ENCODE results near the gene MUC4.

Gene MUC4

DNA sequence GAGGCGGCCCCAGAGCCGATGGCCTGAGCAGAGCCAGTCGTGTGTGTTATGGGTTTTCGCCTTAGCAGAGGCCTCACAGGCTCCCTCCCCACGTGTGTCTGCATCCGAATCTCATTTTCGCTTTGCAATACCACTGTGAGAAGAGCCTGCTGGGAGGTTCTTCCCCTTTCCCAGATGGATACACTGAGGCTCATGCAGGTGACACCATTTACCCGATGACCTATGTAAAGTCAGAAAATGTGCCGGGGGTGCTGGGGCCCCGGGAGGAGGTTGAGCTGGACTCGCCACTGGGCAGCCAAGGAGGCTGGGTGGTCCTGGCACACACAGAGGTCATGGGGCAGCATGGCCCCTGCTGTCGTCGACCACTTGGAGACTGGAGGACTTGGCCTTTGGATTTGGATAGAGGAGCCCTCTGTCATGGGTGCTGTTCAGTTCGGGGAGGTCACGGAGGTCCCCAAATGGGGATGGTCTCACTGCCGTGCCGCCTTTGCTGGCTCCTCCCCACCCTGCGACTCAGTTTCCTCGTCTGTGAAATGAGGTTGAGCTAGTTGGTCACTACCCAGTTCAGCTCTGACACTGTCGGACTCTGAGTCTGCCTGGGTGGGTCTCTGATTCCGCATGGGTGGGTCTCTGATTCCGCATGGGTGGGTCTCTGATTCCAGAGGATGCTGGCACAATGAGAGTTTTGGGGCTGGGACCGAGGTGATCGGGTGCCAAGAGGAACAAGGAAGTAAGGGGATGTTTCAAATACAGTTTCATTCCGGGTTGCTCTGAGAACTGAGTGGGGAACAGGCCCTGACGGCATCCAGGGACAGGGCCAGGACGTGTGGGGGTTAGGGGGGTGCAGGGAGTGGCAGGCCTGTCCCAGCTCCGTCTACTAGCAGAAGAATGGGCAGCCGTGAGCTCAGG is 23.2 kb upstream of the MUC4 start:
- peaks cover 17% of the 10 kb centered on the region for H3K4me1 ChIP-seq (ENCODE audit: insufficient read depth, low read length, severe bottlenecking)
- no peaks in the 10 kb centered on the region for H3K79me2 ChIP-seq (ENCODE audit: insufficient read depth, low read length)
- TF ChIP-seq, protein P1, sequence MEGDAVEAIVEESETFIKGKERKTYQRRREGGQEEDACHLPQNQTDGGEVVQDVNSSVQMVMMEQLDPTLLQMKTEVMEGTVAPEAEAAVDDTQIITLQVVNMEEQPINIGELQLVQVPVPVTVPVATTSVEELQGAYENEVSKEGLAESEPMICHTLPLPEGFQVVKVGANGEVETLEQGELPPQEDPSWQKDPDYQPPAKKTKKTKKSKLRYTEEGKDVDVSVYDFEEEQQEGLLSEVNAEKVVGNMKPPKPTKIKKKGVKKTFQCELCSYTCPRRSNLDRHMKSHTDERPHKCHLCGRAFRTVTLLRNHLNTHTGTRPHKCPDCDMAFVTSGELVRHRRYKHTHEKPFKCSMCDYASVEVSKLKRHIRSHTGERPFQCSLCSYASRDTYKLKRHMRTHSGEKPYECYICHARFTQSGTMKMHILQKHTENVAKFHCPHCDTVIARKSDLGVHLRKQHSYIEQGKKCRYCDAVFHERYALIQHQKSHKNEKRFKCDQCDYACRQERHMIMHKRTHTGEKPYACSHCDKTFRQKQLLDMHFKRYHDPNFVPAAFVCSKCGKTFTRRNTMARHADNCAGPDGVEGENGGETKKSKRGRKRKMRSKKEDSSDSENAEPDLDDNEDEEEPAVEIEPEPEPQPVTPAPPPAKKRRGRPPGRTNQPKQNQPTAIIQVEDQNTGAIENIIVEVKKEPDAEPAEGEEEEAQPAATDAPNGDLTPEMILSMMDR (IDR thresholded peaks at IDR 0.05; ENCODE audit: low read length): no peak
- TF ChIP-seq EZH2 (IDR thresholded peaks at IDR 0.05; ENCODE audit: borderline replicate concordance, low read length): no peak
- no peak overlapping the region for H3K9ac ChIP-seq (ENCODE audit: low read length)
- no peak overlapping the region for H3K27ac ChIP-seq (ENCODE audit: low read depth, low read length, poor library complexity, severe bottlenecking)
- peaks cover 9% of the 10 kb centered on the region; the same call in 1 of the 2 replicates for H3K9me3 ChIP-seq (ENCODE audit: low read length)
- H3F3A ChIP-seq (ENCODE audit: insufficient read depth, low read length): no peaks in the 10 kb centered on the region
- H3K9me2 ChIP-seq (ENCODE audit: low read depth, low read length): no peaks in the 10 kb centered on the region
- peaks cover 8% of the 10 kb centered on the region; the same call in 1 of the 2 replicates for H3K27me3 ChIP-seq (ENCODE audit: insufficient read depth, low read length)
- H3K36me3 ChIP-seq (ENCODE audit: insufficient read depth, low read length): peaks cover 5% of the 10 kb centered on the region; the same call in 1 of the 2 replicates
- H3K4me3 ChIP-seq (ENCODE audit: low read depth, low read length, poor library complexity, severe bottlenecking): no peak overlapping the region
- H4K20me1 ChIP-seq (ENCODE audit: insufficient read depth, low read length): no peaks in the 10 kb centered on the region
- H2AFZ ChIP-seq (ENCODE audit: low read length): no peak overlapping the region
- no peak overlapping the region for H3K4me2 ChIP-seq (ENCODE audit: low read length)

DNA sequence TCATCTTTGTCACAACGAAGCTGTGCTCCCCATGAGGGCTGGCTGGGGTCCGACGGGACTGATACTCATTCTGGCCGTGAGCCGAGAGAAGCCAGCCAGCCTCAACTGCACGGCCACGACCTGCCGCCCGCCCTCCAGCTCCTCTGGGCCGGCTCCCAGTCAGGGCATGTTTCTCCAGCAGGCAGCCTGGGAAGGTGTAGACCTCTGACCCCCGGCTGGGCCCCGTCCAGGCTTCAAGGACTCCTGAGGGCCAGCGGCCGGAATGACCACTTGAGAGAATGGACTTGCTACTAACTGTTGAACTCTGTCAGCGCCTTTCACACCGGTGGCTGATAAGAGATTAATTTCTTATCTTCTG is 18.1 kb upstream of the MUC4 start:
- peaks cover 3% of the 10 kb centered on the region for H3K4me1 ChIP-seq (ENCODE audit: insufficient read depth, low read length, severe bottlenecking)
- no peaks in the 10 kb centered on the region for H3K79me2 ChIP-seq (ENCODE audit: insufficient read depth, low read length)
- TF ChIP-seq, protein P1 (IDR thresholded peaks at IDR 0.05; ENCODE audit: low read length): no peak
- no peak for TF ChIP-seq EZH2 (IDR thresholded peaks at IDR 0.05; ENCODE audit: borderline replicate concordance, low read length)
- no peak overlapping the region for H2AFZ ChIP-seq (ENCODE audit: low read length)
- no peaks in the 10 kb centered on the region for H3K9me3 ChIP-seq (ENCODE audit: low read length)
- no peak overlapping the region for H3K4me3 ChIP-seq (ENCODE audit: low read depth, low read length, poor library complexity, severe bottlenecking)
- H3K9me2 ChIP-seq (ENCODE audit: low read depth, low read length): no peaks in the 10 kb centered on the region
- no peak overlapping the region for H3K9ac ChIP-seq (ENCODE audit: low read length)
- H4K20me1 ChIP-seq (ENCODE audit: insufficient read depth, low read length): no peaks in the 10 kb centered on the region
- H3K4me2 ChIP-seq (ENCODE audit: low read length): no peak overlapping the region
- no peaks in the 10 kb centered on the region; the same call in 1 of the 2 replicates for H3K36me3 ChIP-seq (ENCODE audit: insufficient read depth, low read length)
- no peak overlapping the region for H3K27ac ChIP-seq (ENCODE audit: low read depth, low read length, poor library complexity, severe bottlenecking)
- peaks cover 7% of the 10 kb centered on the region; the same call in 1 of the 2 replicates for H3K27me3 ChIP-seq (ENCODE audit: insufficient read depth, low read length)
- no peaks in the 10 kb centered on the region for H3F3A ChIP-seq (ENCODE audit: insufficient read depth, low read length)

DNA sequence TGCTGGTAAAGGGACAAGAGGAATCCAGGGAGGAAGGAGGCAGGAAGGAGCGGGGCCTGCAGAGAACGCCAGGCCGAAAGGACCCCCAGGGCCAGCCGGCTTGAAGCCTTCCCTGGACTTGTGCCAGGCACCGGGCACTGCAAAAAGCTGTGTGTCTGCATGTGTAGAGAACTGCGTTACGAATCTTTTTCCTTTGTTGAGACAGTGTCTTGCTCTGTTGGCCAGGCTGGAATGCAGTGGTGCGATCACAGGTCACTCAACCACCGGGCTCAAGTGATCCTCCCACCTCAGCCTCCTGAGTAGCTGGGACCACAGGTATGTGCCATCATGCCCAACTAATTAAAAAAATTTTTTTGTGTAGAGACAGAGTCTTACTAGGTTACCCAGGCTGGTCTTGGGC is 17.0 kb upstream of the MUC4 start:
- Histone ChIP-seq H3K9me2 (ENCODE audit: low read depth, low read length) (no peaks in the 10 kb centered on the region), H3K27me3 (ENCODE audit: insufficient read depth, low read length) (peaks cover 9% of the 10 kb centered on the region; the same call in 1 of the 2 replicates), H4K20me1 (ENCODE audit: insufficient read depth, low read length) (no peaks in the 10 kb centered on the region), H3K27ac (ENCODE audit: low read depth, low read length, poor library complexity, severe bottlenecking) (no peak overlapping the region), H3K9ac (ENCODE audit: low read length) (no peak overlapping the region), H3K9me3 (ENCODE audit: low read length) (no peaks in the 10 kb centered on the region), H3F3A (ENCODE audit: insufficient read depth, low read length) (no peaks in the 10 kb centered on the region), H3K36me3 (ENCODE audit: insufficient read depth, low read length) (no peaks in the 10 kb centered on the region), H3K79me2 (ENCODE audit: insufficient read depth, low read length) (no peaks in the 10 kb centered on the region), H3K4me1 (ENCODE audit: insufficient read depth, low read length, severe bottlenecking) (peaks cover 3% of the 10 kb centered on the region), H2AFZ (ENCODE audit: low read length) (no peak overlapping the region), H3K4me2 (ENCODE audit: low read length) (no peak overlapping the region), H3K4me3 (ENCODE audit: low read depth, low read length, poor library complexity, severe bottlenecking) (no peak overlapping the region)
- TF ChIP-seq EZH2 (IDR thresholded peaks at IDR 0.05; ENCODE audit: borderline replicate concordance, low read length): no peak
- TF ChIP-seq, protein P1 (IDR thresholded peaks at IDR 0.05; ENCODE audit: low read length): no peak

All from OCI-LY1 (cell line).